ENCODE results near the gene OR6C70. TPM values are rescaled to one million over a fixed set of nuclear protein-coding genes. Genes with fewer than 3 reads are reported as not detected.

The OR6C70 gene
- not detected in 2 replicates for total RNA-seq

DNA sequence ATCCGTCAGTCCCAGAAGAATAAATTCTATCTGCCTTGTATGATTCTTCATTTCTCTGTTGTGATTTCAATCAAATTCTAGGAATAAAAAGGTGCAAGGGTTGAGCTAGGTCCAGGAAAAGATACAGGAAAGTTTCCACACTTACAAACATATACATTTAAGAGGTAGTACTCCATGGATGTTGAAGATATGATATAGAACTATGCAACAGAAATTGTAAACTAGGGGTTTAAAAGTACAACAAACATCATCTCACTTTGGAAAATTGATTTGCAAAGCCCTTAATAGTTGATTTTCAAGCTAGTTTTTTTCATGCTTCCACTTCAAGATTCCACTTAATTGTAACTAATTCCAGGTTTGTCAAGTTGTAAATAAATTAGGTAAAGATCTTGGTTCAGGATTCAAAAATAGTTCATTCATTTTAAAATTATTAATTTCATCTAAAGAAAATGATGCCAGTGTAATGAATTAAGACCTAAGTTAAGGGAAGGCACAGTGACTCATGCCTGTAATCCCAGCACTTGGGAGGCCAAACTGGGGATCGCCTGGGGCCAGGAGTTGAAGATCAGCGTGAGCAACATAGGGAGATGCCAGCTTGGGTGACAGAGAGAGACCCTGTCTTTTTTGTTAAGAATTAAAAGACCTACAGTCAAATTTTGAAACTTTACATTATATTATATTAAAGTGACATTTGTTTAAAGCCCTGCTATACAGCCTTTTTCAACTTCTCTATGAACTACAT, at the start of gene OR6C70:
Gene OR6C70 (minus strand): TSS at position 51 of the 742 bp plus-strand sequence. CDS start 0 bp downstream, at position 51.
- Histone ChIP-seq H3K27me3 (ENCODE audit: control insufficient read depth, insufficient read depth, low read length) (no peaks in the 10 kb centered on the region), H3K4me3 (ENCODE audit: low read depth, low read length) (no peak within 1 kb of the TSS), H3K36me3 (ENCODE audit: control insufficient read depth, insufficient read depth, low read length) (no peaks in the 10 kb centered on the region)
- no peak for DNase-seq (ENCODE audit: low read depth)
- TF ChIP-seq, protein P1, sequence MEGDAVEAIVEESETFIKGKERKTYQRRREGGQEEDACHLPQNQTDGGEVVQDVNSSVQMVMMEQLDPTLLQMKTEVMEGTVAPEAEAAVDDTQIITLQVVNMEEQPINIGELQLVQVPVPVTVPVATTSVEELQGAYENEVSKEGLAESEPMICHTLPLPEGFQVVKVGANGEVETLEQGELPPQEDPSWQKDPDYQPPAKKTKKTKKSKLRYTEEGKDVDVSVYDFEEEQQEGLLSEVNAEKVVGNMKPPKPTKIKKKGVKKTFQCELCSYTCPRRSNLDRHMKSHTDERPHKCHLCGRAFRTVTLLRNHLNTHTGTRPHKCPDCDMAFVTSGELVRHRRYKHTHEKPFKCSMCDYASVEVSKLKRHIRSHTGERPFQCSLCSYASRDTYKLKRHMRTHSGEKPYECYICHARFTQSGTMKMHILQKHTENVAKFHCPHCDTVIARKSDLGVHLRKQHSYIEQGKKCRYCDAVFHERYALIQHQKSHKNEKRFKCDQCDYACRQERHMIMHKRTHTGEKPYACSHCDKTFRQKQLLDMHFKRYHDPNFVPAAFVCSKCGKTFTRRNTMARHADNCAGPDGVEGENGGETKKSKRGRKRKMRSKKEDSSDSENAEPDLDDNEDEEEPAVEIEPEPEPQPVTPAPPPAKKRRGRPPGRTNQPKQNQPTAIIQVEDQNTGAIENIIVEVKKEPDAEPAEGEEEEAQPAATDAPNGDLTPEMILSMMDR (IDR thresholded peaks at IDR 0.05; ENCODE audit: insufficient read depth, low read length, poor library complexity, severe bottlenecking), result no peak

- no peak overlapping the region for H3K4me3 ChIP-seq (ENCODE audit: low read depth, low read length)
- no peak for DNase-seq (ENCODE audit: low read depth)
- no peaks in the 10 kb centered on the region for H3K36me3 ChIP-seq (ENCODE audit: control insufficient read depth, insufficient read depth, low read length)
- no peaks in the 10 kb centered on the region for H3K27me3 ChIP-seq (ENCODE audit: control insufficient read depth, insufficient read depth, low read length)
- TF ChIP-seq, protein P1 (IDR thresholded peaks at IDR 0.05; ENCODE audit: insufficient read depth, low read length, poor library complexity, severe bottlenecking), result no peak
Measured at GRCh38 chr12:55516391-55516790, 46.5 kb upstream of the OR6C70 start.

GRCh38 chr12:55515696-55516095, 45.8 kb upstream of the OR6C70 start:
- DNase-seq (ENCODE audit: low read depth), result no peak
- Histone ChIP-seq H3K36me3 (ENCODE audit: control insufficient read depth, insufficient read depth, low read length) (no peaks in the 10 kb centered on the region), H3K4me3 (ENCODE audit: low read depth, low read length) (no peak overlapping the region), H3K27me3 (ENCODE audit: control insufficient read depth, insufficient read depth, low read length) (no peaks in the 10 kb centered on the region)
- TF ChIP-seq, protein P1 (IDR thresholded peaks at IDR 0.05; ENCODE audit: insufficient read depth, low read length, poor library complexity, severe bottlenecking), result no peak

DNA sequence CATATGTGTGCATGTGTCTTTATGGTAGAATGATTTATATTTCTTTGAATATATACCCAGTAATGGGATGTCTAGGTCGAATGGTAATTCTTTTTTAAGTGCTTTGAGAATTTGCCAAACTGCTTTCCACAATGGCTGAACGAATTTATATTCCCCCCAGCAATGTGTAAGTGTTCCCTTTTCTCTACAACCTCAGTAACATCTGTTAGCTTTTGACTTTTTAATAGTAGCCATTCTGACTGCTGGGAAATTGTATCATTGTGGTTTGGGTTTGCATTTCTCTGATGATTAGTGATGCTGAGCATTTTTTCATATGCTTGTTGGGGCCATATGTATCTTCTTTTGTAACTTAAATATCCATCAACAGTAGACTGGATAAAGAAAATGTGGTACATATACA, 31.7 kb upstream of the OR6C70 start:
- DNase-seq (ENCODE audit: low read depth), result no peak
- Histone ChIP-seq H3K36me3 (ENCODE audit: control insufficient read depth, insufficient read depth, low read length) (no peaks in the 10 kb centered on the region), H3K27me3 (ENCODE audit: control insufficient read depth, insufficient read depth, low read length) (no peaks in the 10 kb centered on the region), H3K4me3 (ENCODE audit: low read depth, low read length) (no peak overlapping the region)
- TF ChIP-seq, protein P1 (IDR thresholded peaks at IDR 0.05; ENCODE audit: insufficient read depth, low read length, poor library complexity, severe bottlenecking), result no peak

- Histone ChIP-seq H3K4me3 (ENCODE audit: low read depth, low read length) (no peak overlapping the region), H3K27me3 (ENCODE audit: control insufficient read depth, insufficient read depth, low read length) (no peaks in the 10 kb centered on the region), H3K36me3 (ENCODE audit: control insufficient read depth, insufficient read depth, low read length) (no peaks in the 10 kb centered on the region)
- TF ChIP-seq, protein P1 (IDR thresholded peaks at IDR 0.05; ENCODE audit: insufficient read depth, low read length, poor library complexity, severe bottlenecking), result no peak
- DNase-seq (ENCODE audit: low read depth), result no peak
Measured at GRCh38 chr12:55499810-55500252, 29.9 kb upstream of the OR6C70 start.

- Histone ChIP-seq H3K27me3 (ENCODE audit: control insufficient read depth, insufficient read depth, low read length) (no peaks in the 10 kb centered on the region), H3K4me3 (ENCODE audit: low read depth, low read length) (no peak overlapping the region), H3K36me3 (ENCODE audit: control insufficient read depth, insufficient read depth, low read length) (no peaks in the 10 kb centered on the region)
- no peak for DNase-seq (ENCODE audit: low read depth)
- TF ChIP-seq, protein P1 (IDR thresholded peaks at IDR 0.05; ENCODE audit: insufficient read depth, low read length, poor library complexity, severe bottlenecking), result no peak
Measured at GRCh38 chr12:55499231-55499630, 29.3 kb upstream of the OR6C70 start.
